ENCODE measurements around the gene ACAA2.
"Not testable (repeated sequence)": the region's sequence is repeated elsewhere in the genome, so short reads cannot be mapped to it uniquely, and the experiment has no call there.

ACAA2 gene

DNA sequence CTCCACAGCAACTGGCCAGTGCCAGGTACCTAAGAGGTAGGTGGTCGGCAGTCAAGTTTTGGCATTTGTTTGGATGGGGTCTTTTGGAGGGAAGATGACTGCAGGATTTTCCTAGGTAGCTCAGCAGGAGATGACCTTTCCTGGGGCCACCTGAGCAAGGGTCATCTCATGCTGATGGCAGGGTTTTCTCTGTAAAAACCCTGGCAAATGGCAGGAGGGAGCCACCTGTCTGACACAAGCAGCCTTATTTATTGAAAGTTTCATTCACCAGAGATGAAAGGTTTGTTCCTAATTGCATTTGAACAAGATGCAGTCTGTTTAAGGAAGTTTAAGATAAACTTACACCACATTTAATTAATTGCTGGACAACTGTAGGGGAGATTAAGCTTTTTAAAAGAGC lies 31.6 kb upstream of the ACAA2 start:
- DNase-seq = no peak

GRCh38 chr18:49843778-49844625 lies 30.7 kb upstream of the ACAA2 start:
- no peak for DNase-seq

GRCh38 chr18:49843131-49843530 lies 29.8 kb upstream of the ACAA2 start:
- DNase-seq = no peak

DNA sequence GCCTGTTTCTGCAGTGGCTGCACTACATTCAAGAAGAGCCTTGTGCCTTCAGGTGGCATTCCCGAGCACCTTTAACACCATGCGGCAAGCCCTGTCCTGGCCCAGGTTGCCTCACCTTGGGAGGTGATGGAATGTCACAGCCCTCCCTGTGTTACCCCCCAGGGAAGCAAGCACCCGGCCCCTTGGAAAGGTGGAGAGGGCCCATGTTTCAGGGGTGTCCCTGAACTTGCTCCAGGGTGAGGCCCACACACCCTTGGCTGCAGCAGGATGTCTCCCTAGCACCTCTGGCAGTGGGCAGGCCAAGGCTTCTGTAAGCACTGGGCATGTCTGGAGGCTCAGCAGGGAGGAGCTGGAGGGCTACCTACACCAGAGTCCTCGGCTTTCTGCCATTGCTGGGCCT lies 29.3 kb upstream of the ACAA2 start:
- no peak for DNase-seq

DNA sequence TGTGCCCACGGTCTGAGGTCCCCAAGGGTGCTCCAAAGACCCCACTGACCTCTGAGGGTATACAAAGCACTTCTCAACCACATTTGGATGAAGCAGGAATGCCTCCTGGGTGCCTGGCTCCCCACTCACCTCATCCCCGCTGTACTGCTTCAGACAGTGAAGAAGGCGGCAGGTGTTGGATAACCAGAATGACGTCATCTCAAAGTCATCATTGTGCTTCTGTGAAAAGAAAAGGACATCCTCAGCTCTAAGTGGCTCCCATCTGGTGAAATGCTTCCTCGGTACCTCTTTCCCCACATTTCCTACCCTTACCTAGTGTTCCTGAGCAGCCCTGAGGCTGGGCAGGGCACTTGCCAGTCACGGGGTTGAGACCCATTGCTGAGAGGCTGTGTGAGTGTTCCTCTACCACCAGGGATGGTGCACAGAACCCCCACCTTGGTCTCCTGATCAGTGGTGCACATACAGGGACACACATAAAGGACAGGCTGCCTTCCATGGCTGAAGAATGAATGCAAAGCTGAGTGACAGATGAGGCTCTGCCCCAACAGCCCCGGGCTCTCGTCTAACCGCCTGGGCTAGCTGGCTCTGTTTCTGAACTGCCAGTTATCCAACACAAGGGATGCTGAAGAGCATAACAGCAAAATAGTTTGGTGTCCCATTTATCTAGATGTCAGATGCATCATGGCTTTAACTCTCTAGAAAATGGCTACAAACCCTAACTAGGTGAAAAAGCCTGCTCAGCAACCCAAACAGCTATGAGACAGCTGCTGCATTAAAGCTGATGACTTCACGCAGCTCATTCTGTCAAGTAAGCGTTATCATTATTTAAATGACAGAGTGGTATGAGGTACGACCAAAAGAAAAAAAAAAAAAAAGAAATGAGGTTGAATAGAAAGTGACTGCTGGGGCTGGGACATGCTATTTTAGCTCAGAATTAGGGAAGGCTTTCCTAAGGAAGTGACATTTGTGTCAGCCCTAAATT lies 28.2 kb upstream of the ACAA2 start:
- DNase-seq = no peak

DNA sequence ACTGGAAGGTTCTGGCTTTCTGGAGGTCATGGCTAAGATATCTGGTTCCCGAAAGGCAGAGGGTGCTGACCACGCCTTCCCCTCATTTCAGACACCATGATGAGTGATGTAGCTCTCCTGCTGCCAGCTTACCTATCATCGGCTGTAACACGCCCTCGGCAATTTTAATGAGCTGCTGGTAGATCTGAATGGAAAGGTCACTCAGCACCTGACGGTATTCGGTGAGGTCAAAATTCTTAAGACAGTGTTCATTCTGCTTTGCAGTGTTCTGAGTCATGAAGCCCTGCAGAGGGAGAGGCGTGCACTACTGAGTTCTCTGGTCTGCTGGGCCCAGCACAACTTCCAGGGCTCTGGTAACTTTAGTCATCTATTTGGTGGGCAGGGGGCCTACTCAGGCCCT lies 25.7 kb upstream of the ACAA2 start:
- no peak for DNase-seq

GRCh38 chr18:49838381-49838780 lies 25.0 kb upstream of the ACAA2 start:
- no peak for DNase-seq

DNA sequence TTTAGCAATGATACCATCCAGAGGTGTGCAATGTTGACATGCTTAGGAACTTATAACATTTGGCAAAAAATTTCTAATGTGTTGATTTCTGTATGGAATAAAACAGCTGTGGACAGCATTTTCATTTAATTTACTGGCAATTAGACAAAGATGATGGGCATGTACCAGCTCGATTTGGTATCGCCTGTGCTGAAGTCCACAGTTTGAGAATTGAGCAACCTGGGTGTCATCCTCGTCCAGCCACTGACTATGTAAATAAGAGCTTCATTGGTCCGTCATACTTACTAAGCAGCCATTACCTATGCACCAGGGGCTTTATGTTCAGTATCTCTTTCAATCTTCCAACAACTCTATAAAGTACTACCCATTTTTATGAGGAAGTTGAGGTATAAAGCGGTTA lies 24.6 kb upstream of the ACAA2 start:
- DNase-seq = no peak

GRCh38 chr18:49837316-49837835 lies 24.0 kb upstream of the ACAA2 start:
- not testable (repeated sequence) for DNase-seq

DNA sequence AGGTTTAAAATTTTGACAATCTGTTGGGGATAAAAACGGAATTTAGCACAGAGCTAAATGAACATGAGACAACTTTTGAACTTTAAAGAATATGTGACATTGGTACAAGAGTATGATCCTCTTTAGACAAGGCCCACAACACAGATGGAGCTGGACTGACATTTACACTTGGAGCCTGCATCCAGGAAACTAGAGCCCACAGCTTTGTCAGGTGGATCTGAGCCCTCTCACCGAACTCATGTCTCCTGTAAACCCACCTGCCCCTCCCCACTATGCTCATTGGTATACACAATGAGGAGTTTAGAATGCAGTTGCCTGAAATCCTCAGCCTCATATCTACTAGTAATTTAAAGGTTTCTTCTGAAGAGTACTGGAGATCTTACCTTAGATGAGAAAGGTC lies 22.1 kb upstream of the ACAA2 start:
- DNase-seq = no peak

DNA sequence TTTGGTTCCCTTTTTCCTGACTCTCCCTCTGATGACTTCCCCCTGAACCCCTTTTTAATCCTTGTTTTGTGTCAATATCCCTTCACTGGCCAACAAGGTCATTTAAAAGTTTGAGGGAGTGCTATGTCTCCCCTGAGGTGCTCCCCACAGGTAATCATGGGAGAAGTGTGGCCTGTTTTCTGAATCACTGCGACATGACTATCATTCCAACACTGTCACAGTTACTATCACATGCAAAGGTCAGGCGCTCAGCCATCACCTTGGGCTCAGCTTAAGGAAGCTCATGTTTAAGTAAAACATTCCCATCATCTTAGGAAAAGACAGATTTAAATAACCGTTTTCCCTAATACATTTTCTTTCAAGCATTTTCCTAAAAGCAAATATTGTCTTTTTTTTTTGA lies 20.9 kb upstream of the ACAA2 start:
- no peak for DNase-seq

DNA sequence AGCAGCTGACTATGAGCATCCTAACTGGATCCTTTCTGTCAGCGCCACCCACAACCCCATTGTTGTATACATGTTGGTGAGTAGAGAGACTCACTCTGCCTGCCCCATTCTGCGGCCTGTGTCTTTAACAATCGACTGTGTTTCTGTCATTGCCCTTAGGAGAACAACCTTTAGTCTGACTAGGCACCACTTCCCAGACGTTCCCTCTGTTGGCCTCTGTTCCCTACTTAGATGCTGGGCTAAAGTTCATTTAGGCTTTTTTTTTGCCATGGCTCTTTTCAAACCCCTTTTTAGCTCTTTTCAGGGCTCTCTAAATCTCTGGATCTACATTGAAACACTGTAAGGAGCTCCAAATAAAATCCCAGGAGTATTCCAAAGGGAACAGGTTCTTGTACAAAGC lies 20.5 kb upstream of the ACAA2 start:
- no peak for DNase-seq

DNA sequence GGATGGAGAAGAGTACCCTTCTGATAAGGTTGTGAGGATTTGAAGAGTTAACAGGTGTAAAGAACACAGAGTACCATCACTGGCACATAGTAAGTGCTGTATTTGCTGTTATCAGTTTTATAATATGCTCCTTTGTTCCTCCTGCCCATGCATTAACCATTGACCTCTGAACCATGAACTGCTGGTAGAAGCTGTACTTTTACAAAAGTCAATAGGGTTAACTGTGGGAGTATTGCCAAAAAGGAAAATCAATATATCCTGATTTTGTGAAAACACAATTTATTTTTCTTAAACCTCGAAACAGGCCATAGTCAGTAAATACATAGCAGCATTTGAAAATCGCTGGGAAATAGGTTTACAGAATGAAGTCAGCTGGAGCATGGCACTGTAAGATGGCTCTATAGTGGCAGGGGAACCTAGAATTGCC lies 18.9 kb upstream of the ACAA2 start:
- DNase-seq = no peak

GRCh38 chr18:49827996-49828395 lies 14.7 kb upstream of the ACAA2 start:
- DNase-seq = no peak

GRCh38 chr18:49819823-49820671 lies 6.7 kb upstream of the ACAA2 start:
- DNase-seq = peak; percentile 74

- no peak for DNase-seq
Measured at GRCh38 chr18:49819071-49819662, 5.8 kb upstream of the ACAA2 start.

DNA sequence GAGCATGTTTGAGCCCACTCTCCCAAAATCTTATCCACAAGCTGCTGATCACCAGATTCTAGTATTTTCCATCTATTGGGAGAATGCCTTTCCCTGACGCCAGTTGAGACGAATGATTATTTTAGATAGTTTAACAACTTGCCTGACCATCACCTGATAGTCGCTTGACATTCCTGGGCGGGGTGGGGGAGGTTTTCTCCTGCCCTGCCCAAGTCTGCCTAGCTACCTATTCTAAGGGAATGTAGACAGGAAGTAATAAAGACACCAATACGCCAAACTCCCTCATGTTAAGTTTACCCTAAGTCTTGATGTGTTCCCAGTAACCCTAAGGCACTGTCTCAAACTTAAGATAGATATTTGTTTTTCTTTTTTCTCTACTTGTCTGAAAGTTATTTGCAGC lies 4.6 kb upstream of the ACAA2 start:
- no peak for DNase-seq

- DNase-seq = no peak
Measured at GRCh38 chr18:49815927-49816326, 2.6 kb upstream of the ACAA2 start.

DNA sequence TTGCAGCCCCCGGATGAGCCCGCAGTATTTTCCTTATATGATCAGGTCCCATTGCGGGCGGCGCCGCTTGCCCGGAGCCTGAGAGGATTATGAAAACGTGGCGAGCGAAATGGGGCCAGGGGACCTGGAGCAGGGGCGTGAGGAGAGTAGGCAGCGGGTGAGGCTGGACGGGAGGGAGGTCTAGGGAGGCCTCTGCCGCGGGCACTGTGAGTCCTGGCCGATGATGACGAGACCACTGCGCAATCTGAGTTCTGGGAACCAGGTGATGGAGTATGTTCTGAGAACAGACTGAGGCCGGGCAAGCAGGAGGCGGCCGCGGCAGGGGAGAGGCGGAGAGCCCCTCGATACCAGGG lies 790 bp upstream of the ACAA2 start:
- peak; percentile 73 for DNase-seq

- DNase-seq = no peak
Measured at GRCh38 chr18:49813069-49813318, 339 bp downstream of the ACAA2 start.

GRCh38 chr18:49812286-49813068 lies 856 bp downstream of the ACAA2 start:
- no peak for DNase-seq

Data from activated CD4-positive, alpha-beta T cell treated with anti-CD3 and anti-CD28 coated beads, Interleukin-10, Interleukin-2, amounts not matched to agents 100 ng/mL and 50 ng/mL, durations not matched to agents 16 hours and 8 hours (primary cell).